Posterior vena cava (tissue), 2 donors: ENCODE measurements around the gene CNIH3. TPM values are rescaled to one million over a fixed set of nuclear protein-coding genes. Genes with fewer than 3 reads are reported as not detected.
"Not testable (repeated sequence)": the region's sequence is repeated elsewhere in the genome, so short reads cannot be mapped to it uniquely, and the experiment has no call there.

ENCODE experiments used
- DNase-seq: peaks from one replicate; pipeline ENCODE4 v3.0.0-alpha.2; 2020; ENCODE audit warnings: low spot score
- intact Hi-C, 2 donors: fragments of 100-400 bp; cut with DNase I; formaldehyde crosslinking; loops; one replicate each; pipeline versions ENCODE4 v1.14.1 to v1.14.2; 2022 to 2023
- total RNA-seq, 2 donors: library from RNA; stranded (reverse); fragmentation: NEBNext Ultra II Directional; extraction: Animal tissue kit (Norgen Biotek cat#: 25700); gene quantifications; one replicate each; pipeline ENCODE4 v1.2.1, GENCODE V29; 2021
- donor health status: DM: yes; HTN: yes; CAD: no.
- donor health status: DM: yes; HTN: yes; CAD: no.

CNIH3 gene
- total RNA-seq, 2 donors from 2014 or later, result 1.6 to 2.6 TPM

GRCh38 chr1:224676551-224676950 lies 60.4 kb downstream of the CNIH3 start:
- intact Hi-C loops, result no loop called here
- DNase-seq, result no peak

GRCh38 chr1:224678168-224678567 lies 62.1 kb downstream of the CNIH3 start:
- DNase-seq, result no peak
- intact Hi-C loops, result no loop called here

GRCh38 chr1:224679606-224680005 lies 63.5 kb downstream of the CNIH3 start:
- intact Hi-C loops, result no loop called here
- no peak for DNase-seq

- no peak for DNase-seq
- intact Hi-C loops, result no loop called here
Measured at GRCh38 chr1:224681816-224682215, 65.7 kb downstream of the CNIH3 start.

GRCh38 chr1:224683936-224684335 lies 67.8 kb downstream of the CNIH3 start:
- intact Hi-C loops, result no loop called here
- no peak for DNase-seq

- DNase-seq, result no peak
- intact Hi-C loops, result no loop called here
Measured at GRCh38 chr1:224684979-224685425, 68.9 kb downstream of the CNIH3 start.

GRCh38 chr1:224686140-224686539 lies 70.0 kb downstream of the CNIH3 start:
- intact Hi-C loops, DNase-seq: not testable (repeated sequence)

GRCh38 chr1:224687465-224687864 lies 71.3 kb downstream of the CNIH3 start:
- intact Hi-C loops, result no loop called here

GRCh38 chr1:224689374-224689773 lies 73.3 kb downstream of the CNIH3 start:
- intact Hi-C loops, result no loop called here
- no peak for DNase-seq

More at GRCh38 chr1:224687465-224687864, 71.3 kb downstream of the CNIH3 start:
- no peak for DNase-seq

GRCh38 chr1:224690576-224690975 lies 74.5 kb downstream of the CNIH3 start:
- intact Hi-C loops, result no loop called here
- DNase-seq, result no peak

- DNase-seq, result no peak
- intact Hi-C loops, result no loop called here
Measured at GRCh38 chr1:224691148-224691925, 75.2 kb downstream of the CNIH3 start.

GRCh38 chr1:224694969-224695368 lies 78.9 kb downstream of the CNIH3 start:
- intact Hi-C loops, result no loop called here
- no peak for DNase-seq

GRCh38 chr1:224696021-224696420 lies 79.9 kb downstream of the CNIH3 start:
- intact Hi-C loops, result loop anchor here in 1 of 2 donors (1.0 kb wide), 1 partner anchor 25 kb away; no protein-coding TSS in a partner anchor
- no peak for DNase-seq

GRCh38 chr1:224696891-224697765 lies 81.0 kb downstream of the CNIH3 start:
- intact Hi-C loops, result loop anchor here in 1 of 2 donors (1.0 kb wide), 1 partner anchor 24 kb away; no protein-coding TSS in a partner anchor
- DNase-seq, result no peak

- intact Hi-C loops, result no loop called here
- DNase-seq, result no peak
Measured at GRCh38 chr1:224698015-224698451, 81.9 kb downstream of the CNIH3 start.

- intact Hi-C loops, result no loop called here
Measured at GRCh38 chr1:224700918-224701531, 84.9 kb downstream of the CNIH3 start.

GRCh38 chr1:224703702-224704101 lies 87.6 kb downstream of the CNIH3 start:
- intact Hi-C loops, result no loop called here
- no peak for DNase-seq

More at GRCh38 chr1:224700918-224701531, 84.9 kb downstream of the CNIH3 start:
- DNase-seq, result no peak

- intact Hi-C loops, result no loop called here
- DNase-seq, result no peak
Measured at GRCh38 chr1:224704107-224704735, 88.1 kb downstream of the CNIH3 start.

- intact Hi-C loops, result no loop called here
- no peak for DNase-seq
Measured at GRCh38 chr1:224705578-224705977, 89.5 kb downstream of the CNIH3 start.
